NCI-H446 (cell line): ENCODE results near the gene ENO1.
"Not testable (repeated sequence)": the region's sequence is repeated elsewhere in the genome, so short reads cannot be mapped to it uniquely, and the experiment has no call there.

Experiments used
- DNase-seq, 2 experiments: peaks; one replicate each; lab custom pipeline; 2025; lab: John Stamatoyannopoulos, UW

The ENO1 gene

DNA sequence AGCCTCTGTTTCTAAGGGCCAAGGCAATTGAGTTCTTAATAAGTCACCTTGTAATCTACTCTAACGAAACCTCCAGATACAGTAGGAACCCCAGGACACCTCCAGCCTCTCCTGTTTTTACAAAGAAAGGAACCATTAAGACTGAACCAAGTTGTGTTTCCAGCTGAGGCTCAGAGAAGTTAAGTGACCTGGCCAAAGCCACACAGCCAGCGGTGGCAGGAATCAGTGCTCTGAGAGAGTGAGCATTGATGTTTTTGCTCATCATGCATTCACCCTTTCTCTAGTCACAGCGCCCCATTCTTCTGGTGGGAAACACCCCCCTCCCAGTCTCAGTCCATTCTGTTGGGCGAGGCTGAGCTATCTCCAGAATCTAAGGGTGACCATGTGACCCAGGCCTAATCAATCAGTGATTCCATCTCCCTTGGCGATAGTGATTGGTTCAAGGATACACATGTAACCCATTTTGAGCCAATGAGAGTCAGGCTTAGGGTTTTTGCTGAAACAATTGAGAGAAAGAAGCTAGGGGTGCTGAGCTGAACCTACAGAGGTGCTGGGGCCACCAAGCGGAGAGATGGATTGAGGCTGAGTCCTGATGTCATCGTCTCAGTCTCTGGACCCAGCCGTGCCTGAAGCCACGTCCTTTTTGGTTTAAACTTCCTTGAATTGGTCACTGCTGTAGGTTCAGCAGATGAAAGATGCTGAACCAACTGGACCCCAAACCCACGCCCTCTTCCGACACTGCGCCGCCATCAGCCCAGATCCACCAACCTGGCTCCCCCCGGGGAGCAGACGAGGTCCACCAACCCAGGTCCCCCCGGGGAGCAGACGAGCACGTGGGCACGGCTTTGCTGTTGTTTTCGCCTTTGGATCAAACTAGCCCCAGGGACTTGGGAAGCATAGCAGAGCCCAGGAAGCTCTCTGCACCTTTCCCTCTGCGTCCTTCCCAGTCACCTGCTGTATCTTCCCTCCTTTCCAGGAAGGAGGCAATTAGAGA is 33.1 kb downstream of the ENO1 start:
- DNase-seq: no peak

DNA sequence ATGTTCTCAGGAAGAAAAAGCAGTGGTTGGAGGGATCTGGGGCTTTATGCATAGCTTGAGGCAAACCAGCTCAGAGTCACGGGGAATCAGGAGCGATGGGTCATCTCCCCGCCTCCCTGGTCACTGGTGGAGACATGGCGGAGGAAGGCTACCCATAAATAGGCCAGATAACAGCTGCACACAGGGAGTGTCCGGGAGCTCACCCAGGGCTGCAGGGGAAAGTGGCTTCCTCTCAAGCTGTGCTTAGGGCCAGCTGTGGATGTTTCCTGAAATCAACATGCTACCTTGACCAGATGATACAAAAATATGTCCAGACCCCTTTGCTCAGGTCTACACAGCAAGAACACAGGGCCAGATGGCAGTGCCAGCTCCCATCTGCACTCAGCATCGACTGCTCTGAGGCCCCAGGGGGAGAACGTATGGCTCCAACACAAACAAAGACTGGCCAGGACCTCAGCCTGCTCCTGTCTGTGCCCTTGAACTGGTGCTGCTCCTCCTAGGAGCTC is 33.9 kb downstream of the ENO1 start:
- peak in 1 of 2 experiments; percentile 75 for DNase-seq

DNA sequence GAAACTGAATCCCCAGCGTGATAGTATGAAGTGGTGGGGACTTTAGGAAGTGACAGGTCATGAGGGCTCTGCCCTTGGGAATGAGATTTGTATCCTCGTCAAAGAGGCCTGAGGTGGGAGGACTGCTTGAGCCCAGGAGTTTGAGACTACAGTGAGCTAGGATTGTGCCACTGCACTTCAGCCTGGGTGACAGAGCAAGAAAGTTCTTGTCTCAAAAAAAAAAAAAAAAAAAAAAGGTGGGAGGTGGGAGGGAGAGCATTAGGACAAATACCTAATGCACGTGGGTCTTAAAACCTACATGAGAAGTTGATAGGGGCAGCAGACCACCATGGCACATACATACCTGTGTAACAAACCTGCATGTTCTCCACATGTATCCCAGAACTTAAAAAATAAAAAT is 37.1 kb downstream of the ENO1 start:
- no peak for DNase-seq

DNA sequence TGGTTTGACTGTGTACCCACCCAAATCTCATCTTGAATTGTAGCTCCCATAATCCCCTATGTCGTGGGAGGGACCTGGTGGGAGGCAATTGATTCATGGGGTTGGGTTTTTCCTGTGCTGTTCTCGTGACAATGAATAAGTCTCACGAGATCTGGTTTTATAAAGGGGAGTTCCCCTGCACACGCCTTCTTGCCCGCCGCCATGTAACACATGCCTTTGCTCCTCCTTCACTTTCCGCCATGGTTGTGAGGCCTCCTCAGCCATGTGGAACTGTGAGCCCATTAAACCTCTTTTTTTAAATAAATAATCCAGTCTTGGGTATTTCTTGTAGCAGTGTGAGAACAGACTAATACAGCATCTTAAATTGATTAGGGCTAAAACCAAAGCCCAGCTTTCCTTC is 38.5 kb downstream of the ENO1 start:
- no peak for DNase-seq

DNA sequence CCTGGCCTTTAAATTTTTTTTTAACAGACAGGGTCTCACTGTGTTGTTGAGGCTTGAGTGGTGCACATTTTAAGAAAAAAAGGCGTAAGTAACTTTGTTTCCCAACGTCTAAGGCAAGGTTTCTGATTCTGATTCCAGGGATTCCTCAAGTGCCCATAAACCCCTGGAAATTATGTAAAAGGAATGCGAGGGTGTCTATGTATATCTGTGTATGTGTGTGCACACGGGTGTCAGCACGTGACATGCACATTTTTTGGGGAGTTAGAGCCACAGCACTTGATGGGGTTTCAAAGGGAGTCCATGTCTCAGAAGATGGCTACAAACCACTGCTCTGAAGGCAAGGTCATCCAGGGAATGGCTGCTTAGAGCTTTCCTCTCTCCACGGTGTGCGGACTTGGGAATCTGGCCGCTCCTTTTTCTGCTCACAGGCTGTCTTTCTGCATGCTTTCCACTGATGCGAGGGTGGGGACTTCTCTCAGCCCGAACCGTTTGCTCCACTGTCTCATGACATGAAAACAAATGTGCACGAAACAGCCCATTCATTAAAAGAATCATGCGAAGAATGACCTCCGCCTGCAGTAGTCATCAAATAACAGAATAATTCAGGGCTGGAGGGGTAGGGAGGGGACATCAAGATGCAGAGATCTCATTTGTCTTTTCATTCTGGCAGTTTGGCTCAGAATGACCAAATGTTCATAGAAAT is 42.4 kb downstream of the ENO1 start:
- DNase-seq: no peak

DNA sequence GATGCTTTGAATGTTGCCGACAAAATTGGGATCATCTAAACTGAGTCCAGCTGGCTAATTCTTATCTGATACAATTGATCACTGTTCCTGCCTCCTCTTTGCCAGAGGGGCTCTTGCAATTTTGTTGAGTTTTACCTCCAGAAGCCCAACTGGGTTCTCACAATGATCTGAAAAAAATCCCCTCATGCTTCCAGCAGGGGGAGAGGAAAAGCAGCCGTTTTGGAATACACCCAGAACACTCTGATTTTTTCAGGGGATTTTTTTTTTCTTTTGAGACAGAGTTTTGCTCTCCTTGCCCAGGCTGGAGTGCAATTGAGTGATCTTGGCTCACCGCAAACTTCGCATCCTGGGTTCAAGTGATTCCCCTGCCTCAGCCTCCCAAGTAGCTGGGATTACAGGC is 47.1 kb downstream of the ENO1 start:
- peak in 1 of 2 experiments; percentile 46 for DNase-seq

DNA sequence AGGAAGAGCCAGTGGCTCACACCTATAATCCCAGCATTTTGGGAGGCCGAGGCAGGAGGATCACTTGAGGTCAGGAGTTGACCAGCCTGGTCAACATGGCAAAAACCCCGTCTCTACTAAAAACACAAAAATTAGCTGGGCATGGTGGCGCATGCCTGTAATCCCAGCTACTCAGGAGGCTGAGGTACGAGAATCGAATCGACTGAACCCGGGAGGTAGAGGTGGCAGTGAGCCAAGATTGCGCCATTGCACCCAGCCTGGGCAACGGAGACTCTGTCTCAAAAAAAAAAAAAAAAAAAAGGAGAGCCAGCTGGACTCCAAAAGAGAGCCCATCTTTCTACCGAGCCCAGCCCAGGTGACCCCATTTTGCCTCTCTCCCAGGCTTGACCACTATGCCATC is 47.8 kb downstream of the ENO1 start:
- not testable (repeated sequence) for DNase-seq

DNA sequence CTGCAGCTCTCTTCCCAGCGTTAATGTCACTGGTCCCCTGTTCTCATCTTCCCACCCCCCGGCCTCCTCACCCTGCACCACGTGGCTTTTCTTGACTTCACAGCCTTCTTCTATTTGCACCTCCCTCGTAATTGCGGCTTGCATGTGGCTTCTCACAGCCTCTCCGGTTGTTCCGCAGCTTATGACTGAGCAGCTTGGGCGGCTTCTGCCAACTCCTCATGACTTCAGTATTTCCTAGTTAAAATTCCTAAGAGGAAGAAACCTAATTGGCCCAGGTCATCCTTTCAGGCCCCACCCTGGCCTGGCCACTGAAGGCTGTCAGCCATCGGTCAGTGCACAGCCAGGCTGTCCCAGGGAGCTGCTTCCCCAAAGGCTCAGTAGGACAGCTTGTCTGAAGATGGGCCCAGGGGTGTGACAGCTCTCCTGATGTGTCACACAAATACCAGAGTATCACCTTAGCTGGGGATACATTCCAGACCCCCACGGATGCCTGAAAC is 52.5 kb downstream of the ENO1 start:
- DNase-seq: no peak

DNA sequence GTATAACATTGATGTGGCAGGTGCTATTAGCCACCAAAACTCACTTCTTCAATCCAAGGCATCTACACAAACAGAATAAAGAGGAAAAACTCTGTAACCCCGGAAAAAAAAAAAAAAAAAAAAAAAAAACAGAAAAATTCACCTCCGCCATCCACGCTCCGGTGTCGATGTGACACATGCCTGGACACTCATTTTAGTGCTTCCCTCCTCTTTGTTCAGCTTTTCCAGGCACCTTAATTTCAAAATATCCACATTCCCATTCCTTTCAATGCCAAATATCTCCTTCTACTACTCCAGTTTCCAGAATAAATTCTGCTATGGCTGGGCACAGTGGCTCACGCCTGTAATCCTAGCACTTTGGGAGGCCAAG is 55.2 kb downstream of the ENO1 start:
- DNase-seq: no peak

DNA sequence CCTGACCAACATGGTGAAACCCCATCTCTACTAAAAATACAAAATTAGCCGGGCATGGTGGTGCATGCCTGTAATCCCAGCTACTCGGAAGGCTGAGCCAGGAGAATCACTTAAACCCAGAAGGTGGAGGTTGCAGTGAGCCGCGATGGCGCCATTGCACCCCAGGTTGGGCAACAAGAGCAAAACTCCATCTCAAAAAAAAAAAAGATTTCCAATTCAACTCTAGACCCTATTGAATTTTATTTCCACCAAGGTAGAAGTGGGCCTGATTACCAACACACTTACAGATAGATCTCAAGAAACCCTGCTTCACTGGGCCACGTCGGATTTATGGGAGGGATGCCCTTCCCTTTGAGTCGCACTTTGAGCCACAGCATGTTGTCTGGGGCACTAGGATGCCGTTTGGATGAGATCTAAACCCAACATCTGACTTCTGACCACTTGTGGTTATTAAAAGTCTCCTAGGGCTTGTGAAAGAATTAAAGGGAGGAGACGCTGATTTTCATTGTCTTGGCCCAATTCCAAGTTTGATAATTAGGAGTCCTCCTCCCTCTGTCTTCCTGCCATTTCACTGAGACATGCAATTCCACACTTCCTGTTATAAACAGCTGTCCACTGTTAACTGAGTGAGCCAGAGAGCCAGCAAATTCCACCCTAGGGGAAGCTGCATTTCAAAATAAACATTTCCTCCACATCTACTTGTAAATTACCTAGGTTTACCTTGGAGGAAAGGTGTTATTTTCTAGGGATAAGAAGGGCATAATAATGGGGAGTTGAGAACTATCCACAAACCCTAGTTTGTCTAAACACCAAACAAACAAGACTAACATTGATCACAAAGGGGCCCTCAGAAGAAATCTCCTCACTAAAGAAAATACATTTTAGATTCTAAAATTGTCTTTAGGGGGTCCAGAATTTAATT is 55.9 kb downstream of the ENO1 start:
- peak in 1 of 2 experiments; percentile 72 for DNase-seq

DNA sequence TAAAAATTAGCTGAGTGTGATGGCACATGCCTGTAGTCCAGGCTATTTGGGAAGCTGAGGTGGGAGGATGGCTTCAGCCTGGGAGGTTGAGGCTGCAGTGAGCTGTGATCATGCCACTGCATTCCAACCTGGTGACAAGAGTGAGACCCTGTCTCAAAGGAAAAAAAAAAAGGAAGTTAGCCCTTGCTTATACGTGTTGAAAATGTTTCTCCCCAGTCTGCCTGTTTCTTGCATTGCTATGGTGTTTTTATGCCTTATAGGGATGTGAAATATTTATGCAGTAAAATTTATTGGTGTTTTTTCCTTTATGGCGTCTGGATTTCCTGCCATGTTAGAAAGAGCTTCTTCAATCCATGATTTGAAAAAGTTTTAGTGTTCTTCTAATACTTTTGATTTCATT is 57.4 kb downstream of the ENO1 start:
- no peak for DNase-seq

DNA sequence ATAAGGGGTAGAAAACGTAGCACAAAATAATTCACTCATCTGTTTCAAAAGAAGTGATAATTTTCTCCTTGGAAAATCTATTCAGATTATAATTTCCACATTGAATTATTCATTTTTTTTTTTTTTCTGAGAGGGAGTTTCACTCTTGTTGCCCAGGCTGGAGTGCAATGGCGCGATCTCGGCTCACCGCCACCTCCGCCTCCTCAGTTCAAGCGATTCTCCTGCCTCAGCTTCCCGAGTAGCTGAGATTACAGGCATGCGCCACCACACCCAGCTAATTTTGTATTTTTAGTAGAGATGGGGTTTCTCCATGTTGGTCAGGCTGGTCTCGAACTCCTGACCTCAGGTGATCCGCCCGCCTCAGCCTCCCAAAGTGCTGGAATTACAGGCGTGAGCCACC is 59.7 kb downstream of the ENO1 start:
- DNase-seq: not testable (repeated sequence)

DNA sequence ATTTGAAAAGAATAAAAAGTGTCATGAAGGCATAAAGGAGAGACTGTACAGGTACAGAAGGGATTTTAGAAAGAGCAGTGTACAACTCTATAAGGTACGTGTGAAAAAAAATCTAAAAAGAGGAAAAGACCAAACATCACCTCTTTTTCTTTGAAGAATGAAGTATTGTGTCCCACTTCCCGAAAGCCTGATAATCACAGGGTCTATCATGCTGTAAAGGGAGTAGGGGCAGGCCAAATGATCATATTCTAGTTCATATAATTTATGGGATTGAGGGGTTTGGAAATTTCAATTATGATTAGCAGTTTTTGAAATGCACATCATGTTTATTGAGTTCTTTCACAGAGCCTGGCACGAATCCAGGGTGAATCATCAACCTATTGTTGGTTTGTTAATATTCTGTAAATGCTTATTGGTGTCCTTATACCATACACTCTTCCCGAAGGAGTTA is 60.1 kb downstream of the ENO1 start:
- peak; percentile 68 to 75 for DNase-seq

DNA sequence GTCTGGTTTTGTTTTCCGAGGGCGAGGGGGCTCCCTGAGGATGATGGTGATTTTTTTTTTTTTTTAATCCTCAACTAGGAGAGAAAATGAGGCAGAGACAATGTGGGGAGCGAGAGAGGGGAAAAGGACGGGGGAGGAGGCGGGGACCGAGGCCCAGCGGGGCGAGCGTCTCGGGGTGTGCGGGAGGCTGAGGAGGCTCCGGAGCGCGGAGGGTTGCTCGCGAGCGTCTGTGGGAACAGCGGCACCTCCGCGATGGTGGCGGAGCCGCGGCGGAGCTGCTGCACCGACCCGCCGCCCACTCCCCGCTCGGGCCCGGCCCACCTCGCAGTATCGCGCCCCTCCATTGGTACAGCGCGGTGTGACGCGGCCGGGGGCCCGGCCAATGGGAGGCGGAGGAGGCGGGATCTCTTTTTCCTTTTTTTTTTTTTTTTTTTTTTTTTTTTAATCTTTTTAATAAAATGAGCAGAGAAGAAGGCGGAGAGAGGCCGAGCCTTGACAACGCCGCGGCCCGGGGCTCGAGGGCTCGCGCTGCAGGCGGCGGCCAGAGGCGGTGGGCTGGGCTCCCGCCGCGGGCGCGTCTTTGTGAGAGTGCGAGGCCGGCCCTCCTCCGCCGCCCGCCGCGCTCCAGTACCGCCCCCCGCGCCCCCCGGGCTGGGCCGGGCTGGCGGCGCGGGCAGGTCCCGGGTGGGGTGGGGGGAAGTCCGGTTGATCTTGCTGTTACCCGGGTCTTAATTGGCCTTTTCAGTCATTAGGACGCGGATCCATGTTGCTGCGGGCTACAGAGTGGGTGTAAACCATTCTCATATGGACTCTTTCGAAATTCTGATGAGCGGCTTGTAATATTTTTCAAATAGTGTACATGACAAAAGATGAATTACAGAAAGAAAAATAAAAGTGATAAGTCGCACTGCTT is 60.8 kb downstream of the ENO1 start, which contains the start of gene RERE:
TSS of gene RERE (minus strand) at position 229 of the 913 bp plus-strand sequence.
- peak; percentile 90 to 98 for DNase-seq

DNA sequence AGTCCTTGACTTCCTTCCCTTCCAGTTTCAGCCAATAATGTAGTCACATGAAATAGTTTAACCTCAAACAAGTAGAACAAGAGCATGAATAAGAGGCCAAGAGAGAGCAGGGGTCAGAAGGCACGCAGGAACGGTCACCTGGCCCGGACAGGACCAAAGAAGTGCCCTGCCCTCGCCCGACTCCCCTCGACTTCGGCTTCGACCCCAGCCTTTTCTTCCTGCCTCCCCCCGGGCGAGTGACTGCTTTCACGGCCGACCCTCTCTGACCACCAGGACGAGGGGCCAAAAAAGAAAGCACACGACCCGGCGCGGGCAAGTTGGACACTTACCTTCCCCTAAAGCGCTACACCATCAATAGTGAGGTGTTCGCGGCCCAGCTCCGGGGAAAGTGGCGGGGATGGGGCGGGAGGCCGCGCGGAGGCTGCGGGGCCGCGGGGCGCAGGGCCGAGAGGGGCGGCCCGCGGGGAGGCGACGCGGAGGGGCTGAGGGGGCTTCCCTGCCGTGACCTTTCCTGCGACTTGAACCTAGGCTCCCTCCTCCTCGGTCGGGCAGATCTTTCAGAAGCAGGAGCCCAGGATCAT is 61.6 kb downstream of the ENO1 start:
- peak in 1 of 2 experiments; percentile 68 for DNase-seq

DNA sequence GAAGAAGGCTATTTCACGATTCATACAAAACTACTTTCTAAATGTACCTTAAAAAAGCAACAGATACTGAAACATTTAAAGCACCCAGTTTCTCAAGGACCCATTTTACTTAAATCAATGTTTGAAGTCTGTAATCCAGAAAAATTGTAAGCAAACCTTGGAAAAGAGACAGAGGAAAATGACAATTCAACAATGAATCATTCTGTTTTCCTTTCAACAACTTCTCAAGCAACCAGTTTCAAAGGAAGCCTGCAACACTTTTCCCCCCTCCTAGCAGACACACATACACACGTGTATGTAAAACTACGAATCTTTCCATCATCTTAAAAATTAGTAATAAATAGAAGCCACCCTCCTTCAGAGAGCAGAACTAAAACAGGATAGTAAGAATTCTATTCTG is 62.2 kb downstream of the ENO1 start:
- no peak for DNase-seq

DNA sequence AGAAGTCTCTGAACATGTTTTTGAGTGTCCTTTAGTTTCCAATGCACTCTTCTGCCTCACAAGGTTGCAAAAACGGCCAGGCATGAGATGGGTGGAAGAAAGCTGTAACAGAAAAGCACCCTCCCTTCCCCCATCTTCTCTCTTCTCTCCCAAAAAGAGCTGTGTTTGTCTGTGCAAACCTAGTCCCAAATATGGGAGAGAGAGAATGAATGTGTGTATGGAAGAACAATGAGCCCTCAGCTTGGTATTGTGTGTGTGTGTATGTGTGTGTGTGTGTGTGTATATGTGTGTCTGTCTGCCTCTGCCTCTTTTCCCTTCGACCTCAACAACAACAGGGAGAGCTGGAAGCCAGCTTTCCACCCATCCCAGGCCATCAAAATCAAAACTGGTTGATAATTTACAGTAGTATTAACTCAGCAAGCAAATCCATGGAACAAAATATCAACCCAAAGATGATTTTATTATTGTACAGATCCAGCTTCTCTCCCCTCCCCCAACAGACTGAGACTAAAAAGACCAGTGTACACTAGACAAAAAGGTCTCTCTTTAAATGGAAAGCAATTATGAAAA is 62.8 kb downstream of the ENO1 start:
- DNase-seq: no peak

DNA sequence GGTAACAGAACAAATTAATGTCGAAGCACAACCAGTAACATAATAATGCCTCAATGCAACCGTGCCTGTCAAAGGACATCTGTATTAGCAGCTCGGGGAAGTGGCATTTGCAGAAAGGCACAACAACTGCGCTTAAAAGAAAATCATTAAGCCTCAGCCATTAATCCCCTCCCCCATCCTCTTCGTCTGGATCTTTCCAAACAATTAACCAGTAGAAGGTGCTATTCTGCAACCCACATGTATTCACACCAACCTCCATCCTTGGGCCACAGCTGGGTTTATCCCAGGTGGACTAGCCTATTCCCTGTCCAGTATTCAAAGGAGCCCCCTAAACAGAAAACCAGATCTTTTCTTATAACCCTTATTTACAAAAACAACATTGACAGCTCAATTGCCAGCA is 63.6 kb downstream of the ENO1 start:
- no peak for DNase-seq

DNA sequence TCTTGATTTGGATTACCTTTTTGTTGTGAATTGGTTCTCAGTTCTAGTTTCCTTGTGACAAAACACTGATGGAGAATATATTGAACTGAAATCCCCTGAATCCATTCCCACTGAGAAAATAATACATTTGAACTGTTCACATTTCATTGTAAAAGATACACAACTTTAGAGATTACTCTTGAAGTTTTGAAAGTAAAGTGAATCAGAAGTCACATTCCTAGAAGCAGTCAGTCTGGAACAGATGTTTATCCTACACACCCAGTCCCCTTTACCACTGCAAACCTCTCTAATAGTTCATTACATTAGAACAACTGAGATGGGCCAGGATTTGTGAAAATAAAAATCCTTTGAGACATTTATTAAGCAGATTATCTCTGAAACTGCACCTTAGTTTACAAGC is 64.5 kb downstream of the ENO1 start:
- DNase-seq: no peak
